Measurements from ENCODE around the gene ATP5MK.
"Not testable (repeated sequence)": the region's sequence is repeated elsewhere in the genome, so short reads cannot be mapped to it uniquely, and the experiment has no call there.

The ATP5MK gene, protein sequence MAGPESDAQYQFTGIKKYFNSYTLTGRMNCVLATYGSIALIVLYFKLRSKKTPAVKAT

DNA sequence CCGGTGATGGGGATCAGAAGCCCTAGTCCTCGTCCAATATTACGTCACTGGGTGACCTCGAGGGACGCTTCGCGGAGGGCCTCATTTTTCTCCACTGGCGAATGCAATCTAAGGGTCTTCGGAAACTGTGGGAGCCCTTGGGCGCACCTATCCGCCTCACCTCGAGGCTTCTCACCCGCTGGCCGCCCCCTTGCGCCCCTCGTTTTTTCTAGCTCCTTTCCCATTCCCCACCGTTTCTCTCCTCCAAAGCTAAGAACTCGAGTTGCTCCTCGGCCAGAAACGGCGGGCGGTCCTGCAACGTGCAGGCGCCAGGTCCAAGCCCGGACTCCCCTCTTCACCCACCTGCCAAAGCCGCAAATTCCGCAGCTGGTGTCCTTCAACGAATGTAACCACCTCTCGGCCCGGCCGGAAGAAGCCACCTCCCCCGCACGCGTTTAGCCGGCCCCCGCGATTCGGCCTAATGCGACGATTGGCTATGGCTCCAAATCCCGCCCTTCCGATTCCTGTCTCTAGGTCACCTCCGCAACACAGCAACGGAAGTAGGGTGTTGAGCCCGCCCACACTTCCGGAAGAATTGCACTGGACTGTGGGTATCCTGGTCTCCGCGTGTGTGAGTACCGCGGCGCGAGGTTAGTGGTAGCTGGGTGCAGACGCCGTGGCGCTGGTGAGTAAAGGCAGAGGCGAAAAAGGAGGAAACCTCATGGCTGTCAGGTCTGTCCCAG lies at the start of gene ATP5MK, which contains the start of gene PDCD11:
Gene ATP5MK, minus strand, starts transcription at position 409 of the 722 bp plus-strand sequence. CDS start 4,018 bp downstream, outside the sequence.
Gene PDCD11, plus strand, starts transcription at position 560 of the 722 bp plus-strand sequence. CDS start 1,801 bp downstream, outside the sequence.
- in situ Hi-C loops (cut with MboI; ENCODE audit: low sequenced_read_pairs): no loop called here

DNA sequence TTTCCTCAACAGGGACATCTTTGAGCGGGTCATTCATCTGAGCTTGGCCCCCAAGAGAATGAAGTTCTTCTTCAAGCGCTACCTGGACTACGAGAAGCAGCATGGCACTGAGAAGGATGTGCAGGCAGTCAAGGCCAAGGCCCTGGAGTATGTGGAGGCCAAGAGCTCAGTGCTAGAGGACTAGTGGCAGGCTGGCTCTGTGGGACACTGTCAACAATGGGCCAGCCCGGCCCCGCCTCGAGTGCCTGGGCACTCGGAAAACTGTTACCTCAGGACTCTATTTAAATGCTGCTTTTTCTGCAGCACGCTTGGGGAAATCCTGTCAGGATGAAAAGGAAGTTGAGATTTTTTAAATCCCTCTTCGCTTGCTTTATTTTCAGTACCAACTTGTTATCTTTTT lies 49.1 kb upstream of the ATP5MK start:
- in situ Hi-C loops (cut with MboI; ENCODE audit: low sequenced_read_pairs): no loop called here

DNA sequence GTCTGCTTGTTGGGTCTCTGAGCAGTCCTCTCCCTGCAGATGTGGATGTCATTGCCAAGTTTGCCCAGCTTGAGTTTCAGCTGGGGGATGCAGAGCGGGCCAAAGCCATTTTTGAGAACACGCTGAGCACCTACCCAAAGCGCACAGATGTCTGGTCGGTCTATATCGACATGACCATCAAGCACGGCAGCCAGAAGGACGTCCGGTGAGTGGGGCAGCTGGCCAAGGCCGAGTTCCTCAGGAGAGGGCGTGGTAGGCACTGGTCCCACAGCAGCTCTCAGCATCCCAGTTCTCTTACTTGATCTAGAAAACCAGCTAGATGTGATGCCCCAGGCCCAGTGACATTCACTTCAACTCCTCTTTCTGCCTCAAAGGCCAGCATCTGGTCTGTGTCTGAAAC lies 48.2 kb upstream of the ATP5MK start:
- in situ Hi-C loops (cut with MboI; ENCODE audit: low sequenced_read_pairs): no loop called here

DNA sequence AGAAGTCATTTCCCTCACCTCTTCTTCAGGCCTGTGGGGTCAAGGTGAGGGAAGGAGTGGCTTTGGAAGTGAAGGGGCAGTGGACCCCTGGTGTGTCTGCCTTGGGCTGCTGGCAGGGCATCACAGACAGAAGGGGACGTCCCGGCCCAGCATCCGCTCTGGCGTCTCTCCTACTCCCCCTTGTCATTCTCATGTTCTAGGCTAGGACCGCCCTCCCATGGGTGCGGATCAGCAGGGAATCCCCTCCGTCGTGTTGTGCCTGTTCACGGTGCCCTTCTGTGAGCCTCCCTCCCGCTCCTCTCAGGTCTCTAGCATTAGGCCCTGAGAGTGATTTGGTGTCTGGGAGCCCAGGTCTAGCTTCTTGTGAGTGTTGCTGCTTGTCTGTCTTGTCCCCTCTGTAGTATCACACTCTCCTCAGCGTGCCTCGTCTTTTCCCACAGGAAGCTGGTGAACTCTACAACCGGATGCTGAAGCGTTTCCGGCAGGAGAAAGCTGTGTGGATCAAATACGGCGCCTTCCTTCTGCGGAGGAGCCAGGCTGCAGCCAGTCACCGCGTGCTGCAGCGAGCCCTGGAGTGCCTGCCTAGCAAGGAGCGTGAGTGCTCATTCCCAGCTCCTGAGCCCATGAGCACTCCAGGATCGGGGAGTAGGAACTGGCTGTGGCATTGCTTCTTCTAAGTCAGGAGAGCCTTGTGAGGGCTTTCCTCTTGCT lies 47.4 kb upstream of the ATP5MK start:
- in situ Hi-C loops (cut with MboI; ENCODE audit: low sequenced_read_pairs): no loop called here

DNA sequence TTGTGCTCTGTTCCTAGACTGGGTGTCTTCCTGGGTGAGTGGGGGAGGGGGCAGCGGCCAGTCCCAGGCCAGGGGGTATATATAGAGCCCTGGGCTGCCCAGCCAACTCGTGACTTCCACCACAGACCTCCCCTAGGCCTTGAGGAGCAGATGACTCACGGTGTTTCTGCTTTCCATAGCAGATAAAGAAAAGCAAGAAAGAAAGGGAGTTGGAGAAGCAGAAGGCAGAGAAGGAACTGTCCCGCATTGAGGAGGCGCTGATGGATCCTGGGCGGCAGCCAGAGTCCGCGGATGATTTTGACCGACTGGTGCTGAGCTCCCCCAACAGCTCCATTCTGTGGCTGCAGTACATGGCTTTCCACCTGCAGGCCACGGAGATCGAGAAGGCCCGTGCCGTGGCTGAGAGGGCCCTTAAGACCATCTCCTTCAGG lies 45.8 kb upstream of the ATP5MK start:
- in situ Hi-C loops (cut with MboI; ENCODE audit: low sequenced_read_pairs): no loop called here

DNA sequence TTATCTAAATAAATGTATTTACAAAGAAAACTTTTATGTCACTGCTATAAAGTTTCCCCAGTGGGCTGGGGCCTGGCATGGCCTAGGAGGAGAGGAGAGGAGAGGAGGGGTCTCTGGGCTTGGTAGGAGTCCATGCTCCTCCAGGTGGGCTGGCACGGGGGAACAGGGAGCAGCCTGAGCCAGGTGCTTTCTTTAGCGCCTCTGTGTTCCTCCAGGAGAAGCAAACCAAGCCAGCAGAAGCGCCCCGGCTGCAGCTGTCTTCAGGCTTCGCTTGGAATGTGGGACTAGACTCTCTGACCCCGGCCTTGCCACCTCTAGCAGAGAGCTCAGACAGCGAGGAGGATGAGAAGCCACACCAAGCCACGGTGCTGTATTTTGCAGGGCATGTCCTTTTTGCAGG lies 45.3 kb upstream of the ATP5MK start:
- in situ Hi-C loops (cut with MboI; ENCODE audit: low sequenced_read_pairs): no loop called here

DNA sequence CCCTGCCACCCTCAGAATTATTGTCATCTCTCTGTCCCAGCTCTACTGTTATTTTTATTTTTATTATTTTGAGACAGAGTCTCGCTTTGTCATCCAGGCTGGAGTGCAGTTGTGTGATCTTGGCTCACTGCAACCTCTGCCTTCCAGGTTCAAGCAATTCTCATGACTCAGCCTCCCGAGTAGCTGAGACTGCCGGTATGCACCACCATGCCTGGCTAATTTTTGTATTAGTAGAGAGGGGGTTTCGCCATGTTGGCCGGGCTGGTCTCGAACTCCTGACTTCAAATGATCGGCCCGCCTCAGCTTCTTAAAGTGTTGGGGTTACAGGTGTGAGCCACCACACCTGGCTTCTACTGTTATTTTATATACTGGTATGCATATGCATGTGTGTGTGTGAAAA lies 44.9 kb upstream of the ATP5MK start:
- in situ Hi-C loops (cut with MboI; ENCODE audit: low sequenced_read_pairs): no loop called here

DNA sequence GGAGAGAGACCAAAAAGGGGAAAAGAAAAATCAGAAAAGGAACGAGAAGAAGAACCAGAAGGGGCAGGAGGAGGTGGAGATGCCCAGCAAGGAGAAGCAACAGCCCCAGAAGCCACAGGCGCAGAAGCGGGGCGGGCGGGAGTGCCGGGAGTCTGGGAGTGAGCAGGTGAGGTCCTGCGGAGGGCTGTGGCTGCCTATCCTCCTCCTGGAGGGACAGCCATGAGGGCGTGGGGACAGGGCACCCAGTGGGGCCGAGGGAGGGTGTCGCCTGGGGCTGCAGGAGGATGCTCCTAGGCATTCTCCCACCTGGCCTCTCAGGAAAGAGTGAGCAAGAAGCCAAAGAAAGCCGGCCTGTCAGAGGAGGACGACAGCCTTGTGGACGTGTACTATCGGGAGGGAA lies 44.1 kb upstream of the ATP5MK start:
- in situ Hi-C loops (cut with MboI; ENCODE audit: low sequenced_read_pairs): no loop called here

DNA sequence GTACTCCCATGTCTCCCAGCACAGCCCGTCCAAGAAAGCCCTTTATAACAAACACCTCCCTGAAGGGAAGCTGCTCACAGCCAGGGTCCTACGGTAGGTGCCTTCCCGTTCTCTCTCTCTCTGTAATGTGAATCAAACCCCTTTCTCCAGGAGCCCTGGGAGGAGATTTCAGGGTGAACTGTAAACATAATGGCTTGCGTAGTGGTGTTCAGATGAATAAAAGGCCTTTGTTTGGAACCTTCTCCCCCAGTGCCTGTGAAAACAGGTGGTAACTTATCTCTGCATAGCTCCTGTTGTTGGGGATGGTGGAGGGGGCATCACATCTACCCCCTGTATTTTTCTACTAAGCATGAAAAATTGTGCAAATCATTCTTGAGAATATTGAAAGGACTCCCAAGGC lies 43.5 kb upstream of the ATP5MK start:
- in situ Hi-C loops (cut with MboI; ENCODE audit: low sequenced_read_pairs): no loop called here

DNA sequence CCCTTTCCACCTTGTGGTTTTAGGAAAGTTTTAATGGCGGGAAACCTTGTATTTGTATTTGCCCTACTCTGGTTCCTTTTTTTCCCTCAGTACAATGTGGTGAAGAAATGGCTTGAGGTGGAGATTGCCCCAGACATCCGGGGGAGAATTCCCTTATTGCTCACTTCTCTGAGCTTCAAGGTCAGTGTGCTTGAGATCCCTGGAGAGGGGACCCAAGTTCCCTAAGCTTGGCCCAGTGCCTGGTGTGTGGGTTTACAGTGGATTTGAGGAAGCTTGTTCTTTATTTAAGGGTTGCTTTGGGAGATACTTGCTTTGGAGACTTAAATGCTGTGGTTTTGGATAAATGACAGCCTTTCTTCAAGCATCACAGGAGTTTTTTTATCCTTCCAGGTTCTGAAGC lies 37.6 kb upstream of the ATP5MK start:
- in situ Hi-C loops (cut with MboI; ENCODE audit: low sequenced_read_pairs): no loop called here

DNA sequence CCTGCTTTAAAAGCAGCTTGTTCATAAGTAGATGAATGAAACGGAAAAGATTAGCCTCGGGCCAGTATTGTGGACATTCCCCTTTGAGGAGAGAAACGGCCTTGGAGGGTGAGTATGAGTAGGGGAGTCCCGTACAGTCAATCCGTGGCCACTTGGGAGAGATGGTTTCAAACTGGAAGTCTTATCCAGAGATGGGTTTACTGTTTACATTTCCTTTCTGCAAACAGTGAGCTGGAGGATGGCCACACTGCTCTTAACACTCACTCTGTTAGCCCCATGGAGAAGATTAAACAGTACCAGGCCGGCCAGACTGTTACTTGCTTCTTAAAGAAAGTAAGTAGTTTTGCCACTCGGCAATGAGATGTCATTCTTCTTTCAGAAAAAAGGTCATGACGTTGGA lies 35.6 kb upstream of the ATP5MK start:
- in situ Hi-C loops (cut with MboI; ENCODE audit: low sequenced_read_pairs): no loop called here

DNA sequence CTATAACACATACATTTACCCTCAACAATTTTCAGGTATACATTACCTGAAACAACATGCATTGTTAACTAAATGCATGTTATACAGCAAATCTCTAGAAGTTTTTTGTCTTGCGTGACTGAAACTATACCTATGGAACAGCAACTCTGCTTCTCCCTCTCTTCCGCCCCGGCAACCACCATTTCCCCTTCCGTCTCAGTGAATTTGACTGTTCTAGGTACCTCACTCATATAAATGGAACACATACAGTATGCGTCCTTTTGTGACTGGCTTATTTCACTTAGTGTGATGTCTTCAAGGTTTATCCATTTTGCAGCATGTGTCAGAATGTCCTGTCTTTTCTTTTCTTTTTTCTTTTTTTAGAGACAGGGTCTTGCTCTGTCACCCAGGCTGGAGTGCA lies 33.4 kb upstream of the ATP5MK start:
- in situ Hi-C loops (cut with MboI; ENCODE audit: low sequenced_read_pairs): no loop called here

DNA sequence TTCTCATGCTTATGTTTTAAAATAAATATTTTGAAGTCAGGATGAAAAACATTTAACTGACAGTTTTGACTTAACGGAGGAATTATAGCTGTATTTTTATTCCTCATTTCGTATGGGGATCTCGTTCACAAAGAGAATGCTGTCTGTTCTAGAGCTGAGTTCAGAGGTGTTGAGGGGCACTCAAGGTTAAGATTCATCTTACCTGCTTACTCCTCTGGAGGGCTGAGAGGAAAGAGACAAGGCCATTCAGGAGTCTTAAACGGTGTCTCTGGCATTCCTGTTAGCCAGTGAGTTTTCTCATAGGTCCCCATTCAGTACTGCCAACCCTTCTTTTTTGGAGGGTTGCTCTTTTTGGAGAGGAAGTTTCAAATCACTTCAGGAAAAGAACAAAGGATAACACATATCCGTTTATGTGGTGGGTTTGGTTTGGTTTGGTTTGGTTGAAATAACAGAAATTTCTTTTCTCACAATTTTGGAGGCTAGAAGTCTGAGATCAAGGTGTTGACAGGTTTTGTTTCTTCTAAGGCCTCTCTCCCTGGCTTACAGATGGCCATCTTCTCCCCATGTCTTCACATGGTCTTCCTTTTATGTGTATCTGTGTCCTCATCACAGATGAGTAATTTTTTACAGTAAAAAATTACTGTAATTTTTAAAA lies 32.8 kb upstream of the ATP5MK start:
- in situ Hi-C loops (cut with MboI; ENCODE audit: low sequenced_read_pairs): no loop called here

DNA sequence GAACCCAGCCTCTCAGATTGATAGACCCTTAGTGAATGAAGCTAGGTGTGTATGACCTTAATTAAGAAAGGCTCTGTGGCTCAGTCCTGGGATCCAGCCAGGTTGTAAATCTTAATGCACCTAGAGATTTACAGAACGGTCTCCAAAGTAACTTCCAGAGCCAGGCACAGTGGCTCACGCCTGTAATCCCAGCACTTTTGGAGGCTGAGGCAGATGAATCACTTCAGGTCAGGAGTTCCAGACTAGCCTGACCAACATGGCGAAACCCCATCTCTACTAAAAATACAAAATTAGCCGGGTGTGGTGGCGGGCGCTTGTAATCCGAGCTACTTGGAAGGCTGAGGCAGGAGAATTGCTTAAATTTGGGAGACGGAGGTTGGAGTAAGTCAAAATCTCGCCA lies 31.6 kb upstream of the ATP5MK start:
- in situ Hi-C loops (cut with MboI; ENCODE audit: low sequenced_read_pairs): no loop called here

DNA sequence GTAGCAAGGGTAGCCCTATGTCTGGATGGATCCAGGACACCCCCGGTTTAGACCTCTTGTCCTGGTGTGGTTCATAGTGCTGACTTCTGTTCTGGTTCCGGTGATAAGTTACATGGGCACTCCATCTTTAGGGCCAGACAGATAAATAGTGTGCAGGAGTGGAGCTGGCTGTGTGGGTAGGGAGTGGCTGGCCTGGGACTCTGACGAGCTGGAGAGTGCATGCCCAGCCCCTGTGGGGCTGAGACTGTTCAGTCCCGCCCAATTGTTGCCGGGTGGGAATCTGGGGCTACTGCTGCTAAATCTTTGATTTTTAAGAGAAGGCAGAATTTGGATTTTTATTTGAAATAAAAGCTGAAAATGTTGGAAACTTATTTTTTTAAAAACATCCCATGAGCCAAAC lies 27.5 kb upstream of the ATP5MK start:
- in situ Hi-C loops (cut with MboI; ENCODE audit: low sequenced_read_pairs): no loop called here

DNA sequence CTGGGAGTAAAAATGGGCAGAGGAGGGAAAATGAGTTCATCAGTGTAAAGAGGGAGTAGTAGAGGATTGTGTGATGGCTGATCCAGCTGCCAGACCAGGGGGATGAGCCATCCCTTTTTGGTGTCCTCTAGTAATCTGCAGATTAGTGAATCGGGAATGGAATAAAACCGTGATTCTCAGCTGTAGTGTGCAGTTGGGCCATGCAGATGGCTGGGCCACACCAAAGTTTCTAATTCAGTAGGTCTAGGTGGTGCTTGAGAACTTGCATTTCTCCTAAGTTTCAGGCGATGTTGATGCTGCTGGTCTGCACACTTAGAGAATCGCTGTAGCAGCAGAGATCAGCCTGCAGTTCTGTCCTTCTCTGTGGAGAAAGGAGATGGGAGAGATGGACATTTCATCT lies 22.8 kb upstream of the ATP5MK start:
- in situ Hi-C loops (cut with MboI; ENCODE audit: low sequenced_read_pairs): no loop called here

DNA sequence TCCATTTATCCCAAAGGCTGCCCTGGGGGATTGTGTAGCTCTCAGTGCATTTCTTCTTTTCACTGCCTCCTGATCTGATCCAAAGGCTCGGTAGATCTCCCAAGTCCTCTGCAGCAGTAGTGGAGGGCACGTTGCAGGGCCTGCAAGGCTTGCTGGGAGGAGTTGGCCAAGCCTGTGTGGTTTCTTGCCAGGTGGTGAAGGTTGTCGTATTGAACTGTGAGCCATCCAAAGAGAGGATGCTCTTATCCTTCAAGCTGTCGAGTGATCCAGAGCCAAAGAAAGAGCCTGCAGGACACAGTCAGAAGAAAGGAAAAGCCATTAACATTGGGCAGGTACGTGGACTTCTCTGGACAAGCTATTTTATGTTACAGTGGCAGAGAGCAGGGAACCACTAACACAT lies 21.3 kb upstream of the ATP5MK start:
- in situ Hi-C loops (cut with MboI; ENCODE audit: low sequenced_read_pairs): no loop called here

DNA sequence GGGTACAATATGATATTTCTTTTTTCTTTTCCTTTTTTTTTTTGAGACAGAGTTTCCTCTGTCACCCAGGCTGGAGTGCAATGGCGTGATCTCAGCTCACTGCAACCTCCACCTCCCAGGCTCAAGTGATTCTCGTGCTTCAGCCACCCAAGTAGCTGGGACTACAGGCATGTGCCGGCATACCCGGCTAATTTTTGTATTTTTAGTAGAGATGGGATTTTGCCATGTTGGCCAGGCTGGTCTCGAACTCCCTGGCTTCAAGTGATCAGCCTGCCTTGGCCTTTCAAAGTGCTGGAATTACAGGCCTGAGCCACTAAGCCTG lies 20.8 kb upstream of the ATP5MK start:
- in situ Hi-C loops (cut with MboI; ENCODE audit: low sequenced_read_pairs): not testable (repeated sequence)

DNA sequence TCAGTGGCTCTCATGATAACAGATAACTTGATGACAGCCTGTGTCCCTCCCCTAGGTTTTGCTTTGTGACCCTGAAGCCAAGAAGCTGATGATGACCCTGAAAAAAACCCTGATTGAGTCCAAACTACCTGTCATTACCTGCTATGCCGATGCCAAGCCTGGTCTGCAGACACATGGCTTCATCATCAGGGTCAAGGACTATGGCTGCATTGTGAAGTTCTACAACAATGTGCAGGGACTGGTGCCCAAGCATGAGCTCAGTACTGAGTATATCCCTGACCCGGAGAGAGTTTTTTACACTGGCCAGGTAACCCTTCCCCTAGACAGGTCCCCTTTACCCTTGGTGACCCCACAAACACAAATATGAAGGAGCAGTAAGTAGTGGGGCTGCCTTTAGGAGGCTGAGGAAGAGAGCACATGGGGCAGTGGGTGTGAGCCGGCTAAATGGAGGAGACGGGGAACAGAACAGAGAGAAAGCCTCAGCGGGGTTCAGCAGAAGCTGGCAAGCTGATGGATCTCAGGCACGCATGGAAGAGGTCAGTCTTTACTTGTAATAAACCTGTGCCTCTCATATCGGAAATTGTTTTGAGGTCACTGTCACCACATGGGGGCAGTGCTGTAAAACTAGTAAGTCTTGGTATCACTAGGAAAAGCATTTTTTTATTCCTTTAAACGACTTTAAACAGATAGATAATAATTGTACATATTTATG lies 20.3 kb upstream of the ATP5MK start:
- in situ Hi-C loops (cut with MboI; ENCODE audit: low sequenced_read_pairs): no loop called here

DNA sequence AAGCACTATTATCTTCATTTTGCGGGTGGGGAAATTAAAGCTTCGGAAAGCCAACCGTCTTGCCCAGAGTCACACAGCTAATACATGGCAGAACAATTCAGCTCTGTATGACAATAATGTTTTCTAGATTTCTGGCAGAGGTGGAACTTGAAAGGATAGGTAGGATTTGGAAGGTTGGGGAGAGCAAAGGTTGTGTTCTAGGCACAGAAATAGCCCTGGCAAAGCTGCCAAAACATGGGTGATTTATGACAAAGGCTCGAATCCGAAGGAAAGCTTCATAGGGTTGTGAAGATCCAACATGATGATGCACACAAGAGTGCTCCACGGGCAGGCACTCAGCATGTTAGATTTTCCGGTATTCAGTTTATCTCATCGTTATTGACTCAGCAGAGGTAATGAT lies 19.3 kb upstream of the ATP5MK start:
- in situ Hi-C loops (cut with MboI; ENCODE audit: low sequenced_read_pairs): no loop called here

DNA sequence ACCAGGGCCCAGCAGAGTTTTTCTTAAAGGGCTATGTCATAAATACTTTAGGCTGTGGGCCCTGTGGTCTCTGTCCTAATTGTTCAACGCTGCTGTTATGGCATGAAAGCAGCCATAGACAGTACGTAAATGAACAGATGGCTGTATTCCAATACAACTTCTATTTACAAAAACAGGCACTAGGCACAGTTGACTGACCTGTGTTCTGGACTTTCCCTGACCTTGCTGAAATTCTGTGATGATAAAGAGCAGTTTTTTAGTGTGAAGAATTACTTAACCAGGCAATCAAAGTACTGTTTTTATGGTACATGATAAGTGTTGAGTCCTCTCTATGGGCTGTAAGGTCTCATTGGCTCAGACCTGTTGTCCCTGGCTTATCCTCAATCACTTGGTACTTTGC lies 17.3 kb upstream of the ATP5MK start:
- in situ Hi-C loops (cut with MboI; ENCODE audit: low sequenced_read_pairs): no loop called here

All from hTERT RPE-1 (cell line).